HG03175 (cell line): ENCODE results near the gene PGGT1B.
A peak's percentile ranks its signal among the peaks of the same experiment; 100 is the strongest.
"Not testable (repeated sequence)": the region's sequence is repeated elsewhere in the genome, so short reads cannot be mapped to it uniquely, and the experiment has no call there.

Experiments
- ATAC-seq: cut with Tn5 transposase; IDR thresholded peaks from one replicate; pipeline ENCODE4 v1.9.1; 2021; ENCODE audit warnings: mild to moderate bottlenecking, moderate library complexity; ENCODE audit not compliant: unreplicated experiment

The PGGT1B gene

DNA sequence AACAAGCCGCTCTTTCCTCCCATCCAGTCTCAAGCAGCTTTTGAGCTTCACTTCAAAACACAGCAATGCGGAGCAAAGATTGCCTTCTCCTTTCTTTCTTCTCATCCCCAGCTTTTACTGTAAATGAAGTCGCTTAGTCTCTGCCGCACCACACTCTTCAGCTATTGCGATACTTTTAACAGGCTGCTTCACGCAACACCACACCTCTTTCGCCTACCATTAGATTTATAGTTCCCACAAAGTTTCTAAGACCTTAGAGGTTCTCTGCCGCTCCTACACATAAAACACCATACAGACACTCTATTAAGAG is 711 bp downstream of the PGGT1B start:
- peak; percentile 57 for ATAC-seq

DNA sequence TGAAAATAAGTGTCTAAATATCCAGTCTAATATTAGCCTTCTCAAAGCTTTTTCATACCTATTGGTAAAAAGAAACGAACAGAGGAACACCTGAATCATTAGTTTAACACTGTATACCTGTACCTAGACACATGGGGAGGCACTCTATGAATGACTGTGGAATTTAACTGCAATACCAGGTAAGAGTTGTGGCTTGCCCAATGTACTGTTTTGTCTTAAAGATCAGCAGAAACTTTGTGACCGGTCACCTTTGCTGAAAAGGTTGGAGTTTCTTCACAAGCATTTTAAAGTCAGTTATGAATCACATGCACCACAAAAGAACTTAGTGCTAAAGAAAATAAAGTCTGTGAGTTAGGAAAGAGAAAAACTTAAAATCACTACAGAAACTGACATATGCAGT is 2.4 kb downstream of the PGGT1B start:
- ATAC-seq, result no peak

DNA sequence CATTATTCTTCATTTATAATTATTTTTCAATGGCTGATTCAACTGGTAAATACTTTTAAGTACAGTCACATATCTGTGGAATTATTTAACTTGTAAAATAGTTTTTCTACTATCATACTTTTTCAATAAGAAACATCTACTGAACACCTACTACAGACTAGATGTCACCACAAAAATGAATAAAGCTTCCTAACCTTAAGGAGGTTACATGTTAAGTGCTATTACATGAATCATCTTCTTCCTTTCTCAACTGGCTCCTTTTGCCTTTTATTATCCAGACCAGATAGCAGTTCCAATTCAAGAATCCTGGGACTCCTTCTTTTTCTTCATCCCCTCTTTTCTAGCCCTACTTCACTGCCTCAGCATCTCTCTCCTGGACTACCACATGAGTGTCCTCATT is 4.7 kb downstream of the PGGT1B start:
- no peak for ATAC-seq

DNA sequence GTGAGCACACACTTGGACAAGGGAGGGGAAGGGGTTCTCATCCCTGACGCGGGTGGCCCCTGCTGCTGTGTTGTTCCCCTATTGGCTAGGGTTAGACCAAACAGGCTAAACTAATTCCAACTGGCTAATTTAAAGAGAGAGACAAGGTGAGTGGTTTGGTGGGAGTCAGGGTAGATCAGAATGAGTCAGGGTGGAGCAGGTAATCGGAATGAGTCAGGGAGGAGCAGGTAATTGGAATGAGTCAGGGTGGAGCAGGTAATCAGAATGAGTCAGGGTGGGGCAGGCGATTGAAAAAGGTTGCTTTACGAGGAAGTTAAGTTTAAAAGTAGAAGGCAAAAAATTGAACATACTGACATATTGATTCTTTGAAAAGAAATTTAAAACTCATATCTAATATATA is 13.3 kb downstream of the PGGT1B start:
- ATAC-seq, result not testable (repeated sequence)

DNA sequence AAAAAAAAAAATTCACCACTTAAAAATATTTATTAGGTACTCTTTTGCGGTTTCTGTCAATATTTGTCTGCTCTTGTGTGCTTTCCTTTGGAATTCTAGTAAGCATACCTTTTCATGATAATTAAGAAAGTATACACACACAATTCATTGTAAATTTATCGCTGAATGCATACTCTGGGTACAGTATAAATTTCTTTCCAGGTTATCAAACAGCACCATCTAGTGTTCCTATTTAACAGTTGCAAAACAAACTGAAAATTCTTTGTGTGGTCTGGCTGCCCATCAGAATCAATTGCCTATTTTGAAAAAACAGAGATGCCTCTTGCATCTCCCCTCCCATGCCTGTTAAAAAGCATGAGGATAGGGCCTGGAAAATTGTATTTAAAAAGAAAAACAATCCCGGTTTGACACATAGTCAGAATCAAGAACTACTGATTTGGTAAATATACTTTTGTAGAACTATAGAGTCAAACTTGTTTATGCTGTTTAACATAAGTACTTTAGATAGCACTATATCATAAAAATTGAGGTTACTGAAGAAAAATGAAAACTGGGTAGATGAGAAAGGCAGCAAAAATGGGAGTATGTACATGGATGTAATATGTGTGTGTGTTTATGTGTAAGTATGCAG is 16.2 kb downstream of the PGGT1B start:
- ATAC-seq, result peak; percentile 62

DNA sequence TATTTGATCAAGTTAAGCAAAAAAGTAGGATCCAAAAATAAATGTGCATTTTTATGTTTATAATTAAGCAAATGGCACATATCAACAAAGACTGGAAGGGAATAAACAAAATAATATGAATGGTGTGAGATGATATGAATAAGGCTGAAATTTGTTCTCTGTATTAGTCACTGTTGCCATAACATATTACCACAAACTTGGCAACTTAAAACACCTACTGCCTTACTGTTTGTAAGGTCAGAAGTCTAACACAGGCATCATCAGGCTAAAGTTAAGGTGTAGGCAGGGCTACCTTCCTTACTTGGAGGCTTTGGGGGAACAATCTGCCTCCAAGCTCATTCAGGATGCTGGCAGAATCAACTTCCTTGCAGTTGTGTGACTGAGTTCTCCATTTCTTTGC is 19.3 kb downstream of the PGGT1B start:
- ATAC-seq, result peak; percentile 86

DNA sequence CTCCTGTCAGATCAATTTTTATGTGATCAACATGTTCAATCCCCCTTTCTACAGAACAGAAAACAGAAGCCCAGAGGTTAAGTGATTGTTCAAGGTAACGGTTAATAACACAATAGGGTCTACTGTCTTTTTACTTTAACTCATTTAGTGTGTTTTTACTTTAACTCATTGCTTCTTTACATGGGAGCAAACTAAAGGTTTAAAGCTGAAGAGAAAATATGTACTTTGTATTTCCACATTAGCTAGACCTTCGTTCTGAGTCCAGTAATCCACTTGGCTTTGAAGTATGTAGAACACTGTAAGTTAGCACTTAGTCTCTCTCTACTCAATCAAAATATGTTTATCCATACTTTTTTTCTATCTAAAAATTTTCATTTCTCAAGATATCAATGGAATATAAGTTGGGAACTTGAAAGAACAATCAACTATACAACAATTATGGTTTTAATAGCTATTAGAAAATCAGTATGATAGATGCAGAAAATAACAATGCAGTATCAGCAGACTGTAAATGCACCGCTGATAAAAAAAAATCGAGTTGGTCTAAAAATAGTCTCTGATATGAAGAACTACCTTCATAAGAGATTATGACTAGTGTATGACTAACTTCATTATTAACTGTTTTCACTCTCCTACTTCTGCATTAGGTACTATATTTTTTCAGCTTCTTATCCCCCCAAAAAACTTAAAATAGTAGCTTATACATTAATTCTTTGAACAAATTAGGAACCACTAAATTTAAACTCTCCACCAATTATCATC is 20.6 kb downstream of the PGGT1B start:
- ATAC-seq, result no peak

DNA sequence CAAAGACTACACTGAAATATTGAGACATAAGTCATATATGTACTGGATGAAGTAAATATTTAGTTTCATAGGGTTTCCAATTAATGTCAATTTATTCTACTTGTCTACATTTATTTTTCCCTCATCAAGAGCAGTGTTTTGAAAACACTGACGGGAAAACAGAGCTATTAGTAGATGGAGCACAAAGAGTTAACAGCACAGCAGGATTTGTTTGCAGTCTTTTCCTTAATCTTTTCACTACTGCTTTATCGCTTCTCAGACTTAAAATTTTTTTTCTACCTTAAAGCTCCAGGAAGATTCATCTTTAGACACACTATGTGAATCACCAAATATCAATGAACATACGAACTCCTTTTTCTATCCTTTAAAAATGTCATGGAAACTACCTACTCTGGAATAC is 25.6 kb downstream of the PGGT1B start:
- ATAC-seq, result no peak

DNA sequence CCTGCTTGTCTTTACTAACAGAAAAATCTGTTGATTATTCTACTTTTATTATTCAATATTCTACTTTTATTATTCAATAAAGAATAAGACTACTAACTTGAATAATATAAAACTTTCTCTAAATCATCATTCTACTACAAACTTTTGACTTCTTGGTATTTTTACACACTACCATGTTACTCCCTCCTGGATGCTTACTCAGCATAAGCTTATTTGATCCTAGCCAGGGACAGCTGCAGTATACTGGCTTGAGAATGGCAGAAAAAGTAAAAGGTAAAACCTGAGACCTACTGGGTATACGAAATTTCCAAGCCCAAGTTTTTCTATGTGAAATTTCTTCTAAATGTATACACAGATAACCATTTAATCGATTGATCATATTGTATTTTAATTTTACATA is 26.1 kb downstream of the PGGT1B start:
- no peak for ATAC-seq

DNA sequence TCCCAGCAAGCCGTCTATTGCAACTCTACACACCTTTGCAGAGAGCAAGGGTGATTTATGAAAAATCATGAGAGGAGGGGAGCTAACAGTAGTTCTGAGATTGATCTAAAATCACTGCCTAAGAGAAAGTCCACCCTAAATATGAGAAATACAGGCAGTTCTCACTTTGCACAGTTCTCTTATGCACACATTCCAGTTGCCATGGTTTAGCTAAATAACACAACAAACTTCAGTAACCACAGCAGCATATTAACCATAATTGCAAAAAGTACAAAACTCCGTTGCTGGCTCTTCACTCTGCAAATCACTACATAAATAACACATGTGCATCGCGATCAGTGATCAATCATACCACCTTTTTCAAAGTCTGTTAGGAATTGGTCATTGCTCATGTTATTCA is 31.1 kb downstream of the PGGT1B start:
- ATAC-seq, result no peak

DNA sequence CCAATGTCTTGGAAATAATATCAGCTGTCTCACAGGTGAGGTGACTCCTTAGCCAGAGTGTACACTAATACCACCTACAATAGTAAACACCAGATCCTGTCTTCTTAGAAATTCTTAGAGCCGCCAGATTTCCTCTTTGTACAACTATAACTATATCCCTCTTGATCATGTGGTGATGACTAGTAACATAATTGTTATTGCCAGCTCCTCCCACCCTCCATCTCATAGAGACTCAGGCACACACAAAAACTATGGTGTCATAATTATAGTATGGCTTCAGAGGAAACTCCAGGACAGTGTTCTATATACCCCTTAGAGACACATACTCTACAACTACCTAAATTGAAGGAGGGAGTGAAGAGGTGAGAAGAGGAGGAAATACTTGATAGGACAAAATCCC is 33.1 kb downstream of the PGGT1B start:
- ATAC-seq, result no peak

DNA sequence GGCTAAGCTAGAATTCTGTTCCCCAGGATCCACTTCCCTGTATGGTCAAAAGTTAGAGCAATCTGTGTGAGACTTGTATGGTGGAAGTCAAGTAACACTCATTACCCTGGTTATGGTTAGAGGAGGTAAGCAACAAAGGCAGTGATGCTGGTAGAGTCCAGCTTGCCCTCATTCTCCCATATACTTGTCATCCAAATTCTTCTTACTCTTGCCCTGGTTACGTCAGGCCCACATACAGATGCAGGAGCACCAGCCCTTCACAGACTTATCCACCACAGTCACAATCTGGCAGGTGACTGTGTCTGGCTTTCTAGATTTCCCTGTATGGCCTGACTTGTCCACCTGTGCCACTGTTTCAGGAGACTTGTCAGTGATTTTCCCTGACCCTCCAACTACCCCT is 35.4 kb downstream of the PGGT1B start:
- no peak for ATAC-seq

DNA sequence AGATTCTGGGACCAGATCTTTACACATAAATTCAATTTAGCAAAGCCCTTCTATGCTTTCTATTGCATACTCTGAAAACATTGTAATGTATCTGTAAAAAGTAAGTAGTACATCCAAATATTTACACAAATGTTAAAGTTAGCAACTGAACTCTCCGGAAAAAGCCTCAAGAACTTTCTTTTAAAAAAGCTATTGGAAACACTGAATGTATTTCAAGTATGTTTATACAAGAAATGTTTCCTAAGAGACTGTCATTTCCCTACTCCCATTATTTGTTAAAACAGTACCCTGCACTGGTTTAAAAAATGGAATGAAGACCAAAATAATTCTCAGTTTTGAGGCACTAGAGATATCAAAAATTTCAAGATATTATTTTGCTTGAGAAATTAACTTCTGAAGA is 48.1 kb downstream of the PGGT1B start:
- ATAC-seq, result no peak

DNA sequence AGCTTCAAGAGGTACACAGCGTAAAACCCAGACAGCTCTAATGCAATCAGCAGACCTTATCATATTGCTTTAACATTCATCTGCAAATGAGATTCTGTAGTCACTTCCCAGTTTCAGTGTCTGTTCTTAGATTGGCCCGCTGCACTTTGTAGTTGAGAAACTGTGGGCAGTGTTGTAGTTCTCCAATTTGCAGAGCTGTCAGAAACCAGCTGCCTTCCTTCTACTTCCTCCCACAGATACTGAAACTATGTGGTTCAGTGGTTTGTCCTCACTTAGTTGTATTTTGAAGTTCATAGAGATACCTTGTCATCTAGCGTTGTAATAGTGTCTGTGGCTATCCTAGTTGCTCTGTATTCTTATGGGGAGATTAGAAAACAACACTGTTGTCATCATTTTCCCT is 53.4 kb downstream of the PGGT1B start:
- ATAC-seq, result peak; percentile 100

DNA sequence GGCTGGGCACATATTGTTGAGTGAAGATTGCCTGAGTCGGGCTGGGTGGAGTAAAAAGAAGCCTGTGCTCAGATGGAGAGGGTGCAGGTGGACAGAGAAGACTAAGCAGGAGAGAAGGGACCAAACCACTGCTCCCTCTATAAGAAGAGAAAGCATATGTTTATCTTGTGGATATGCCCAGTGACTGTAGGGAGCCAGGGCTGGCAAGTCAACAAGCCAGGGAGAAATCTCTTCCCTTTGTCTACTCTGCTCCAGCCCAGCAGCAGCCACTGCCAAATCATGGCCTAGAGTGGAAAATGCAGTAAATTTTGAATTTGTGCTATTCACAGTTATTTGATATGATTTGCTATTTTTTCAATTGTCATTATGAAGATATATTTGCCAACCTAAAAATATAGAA is 59.7 kb downstream of the PGGT1B start:
- ATAC-seq, result no peak

DNA sequence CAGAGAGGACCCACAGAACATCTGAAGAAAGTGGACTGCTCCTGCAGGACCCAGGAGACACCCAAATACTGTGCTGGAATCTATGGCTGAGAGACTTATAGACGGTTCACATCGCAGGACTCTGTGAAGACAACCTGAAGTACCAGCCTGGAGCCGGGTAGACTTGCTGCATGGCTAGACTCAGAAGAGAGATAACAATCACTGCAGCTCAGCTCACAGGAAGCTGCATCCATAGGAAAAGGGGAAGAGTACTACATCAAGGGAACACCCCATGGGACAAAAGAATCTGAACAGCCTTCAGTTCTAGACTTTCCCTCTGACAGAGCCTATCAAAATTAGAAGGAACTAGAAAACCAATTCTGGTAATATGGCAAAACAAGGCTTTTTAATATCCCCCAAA is 66.5 kb downstream of the PGGT1B start:
- no peak for ATAC-seq

DNA sequence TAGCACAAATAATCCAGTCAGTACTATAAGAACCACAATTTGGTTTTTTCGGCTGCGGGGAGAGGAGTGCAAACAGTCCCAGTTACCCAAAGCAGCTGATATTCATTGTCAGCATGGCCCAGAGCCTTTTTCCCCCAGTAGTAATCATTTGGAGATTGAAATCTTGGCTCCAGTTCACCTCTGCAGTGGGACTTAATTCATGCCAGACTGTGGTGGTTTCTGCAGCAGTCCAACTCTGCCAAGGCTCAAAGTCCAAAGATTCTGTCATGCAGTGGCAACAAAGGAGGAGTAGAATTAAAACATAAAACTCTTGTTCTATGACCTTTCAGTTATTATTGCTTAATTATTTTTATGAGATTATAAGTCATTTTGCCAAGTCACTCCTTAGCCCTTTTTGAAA is 68.0 kb downstream of the PGGT1B start:
- no peak for ATAC-seq

DNA sequence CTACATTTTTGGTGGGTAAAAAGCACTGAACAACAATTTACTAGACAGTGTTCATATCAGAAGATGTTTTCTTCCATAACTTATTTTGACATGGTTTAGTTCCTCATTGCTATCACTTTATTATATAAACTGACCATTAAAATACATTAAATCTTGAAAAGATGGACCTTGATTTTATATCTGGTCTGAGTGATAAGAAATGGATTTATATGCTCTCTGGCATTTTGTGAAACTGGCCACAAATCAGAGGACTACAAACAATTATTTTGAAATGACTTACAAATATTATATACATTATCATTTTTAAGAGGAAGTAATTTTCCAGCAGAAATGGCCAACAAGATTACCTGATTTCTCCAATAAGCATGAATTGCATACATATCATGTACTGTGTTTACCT is 69.4 kb downstream of the PGGT1B start:
- no peak for ATAC-seq

DNA sequence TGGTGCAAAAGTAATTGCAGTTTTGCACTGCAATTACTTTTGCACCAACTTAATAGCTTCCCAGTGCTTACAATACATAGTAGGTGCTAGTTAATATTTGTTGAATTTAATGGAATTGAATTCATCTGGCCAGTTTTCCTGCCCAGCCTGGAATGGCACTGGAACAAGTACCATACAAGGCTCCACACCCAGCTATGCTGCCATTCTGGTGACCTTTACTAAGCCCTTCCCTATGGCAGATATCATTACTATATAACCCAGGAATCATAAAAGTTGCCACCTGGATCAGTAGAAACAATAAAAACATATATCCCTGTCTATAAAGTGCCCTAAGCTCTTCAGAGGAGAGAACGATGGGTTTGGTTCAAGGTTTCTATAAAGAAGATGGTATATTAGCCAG is 70.6 kb downstream of the PGGT1B start:
- ATAC-seq, result no peak

DNA sequence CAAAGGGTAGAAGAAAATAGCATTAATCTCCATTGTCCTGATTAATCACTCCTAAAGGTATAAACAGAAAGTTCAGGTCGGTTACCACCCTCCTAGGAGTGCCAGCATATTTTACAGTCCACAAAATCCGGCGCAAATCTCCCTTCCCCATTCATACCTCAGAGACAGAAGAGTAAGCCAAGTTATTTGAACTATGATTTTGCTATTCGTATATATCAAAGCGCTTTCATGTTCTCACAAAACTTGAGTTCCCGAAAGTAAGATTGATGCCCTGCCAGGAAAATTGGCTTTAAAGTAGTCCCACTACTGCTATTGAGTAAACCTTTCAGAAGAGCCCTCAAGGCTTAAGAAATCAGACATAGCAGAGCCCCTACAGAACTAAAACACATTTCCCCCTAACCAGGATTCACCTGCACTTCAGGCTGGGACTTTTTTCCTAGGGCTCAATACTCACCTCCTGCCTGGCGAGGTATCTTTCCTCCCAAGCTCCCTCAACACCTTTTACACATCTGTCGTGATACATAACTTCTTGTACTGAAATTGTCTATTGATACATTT is 71.1 kb downstream of the PGGT1B start:
- no peak for ATAC-seq

DNA sequence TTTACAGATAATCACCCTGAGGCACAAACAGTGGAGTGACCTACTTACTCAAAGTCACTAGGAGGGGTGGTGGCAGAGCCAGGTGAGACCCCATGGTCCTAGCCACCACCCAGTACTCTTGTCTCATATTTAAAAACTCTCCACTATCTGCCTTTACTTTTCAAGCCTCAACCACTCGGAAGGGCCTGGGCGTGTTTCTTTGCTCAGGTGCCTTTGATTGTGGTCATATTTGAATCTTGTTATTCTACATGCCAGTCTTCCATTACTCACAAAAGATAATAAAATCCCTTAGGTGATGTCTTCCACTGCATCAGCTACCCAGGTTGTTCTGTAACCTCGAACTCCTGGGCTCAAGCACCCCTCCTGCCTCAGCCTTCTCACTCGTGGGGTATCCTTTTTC is 72.3 kb downstream of the PGGT1B start:
- no peak for ATAC-seq

DNA sequence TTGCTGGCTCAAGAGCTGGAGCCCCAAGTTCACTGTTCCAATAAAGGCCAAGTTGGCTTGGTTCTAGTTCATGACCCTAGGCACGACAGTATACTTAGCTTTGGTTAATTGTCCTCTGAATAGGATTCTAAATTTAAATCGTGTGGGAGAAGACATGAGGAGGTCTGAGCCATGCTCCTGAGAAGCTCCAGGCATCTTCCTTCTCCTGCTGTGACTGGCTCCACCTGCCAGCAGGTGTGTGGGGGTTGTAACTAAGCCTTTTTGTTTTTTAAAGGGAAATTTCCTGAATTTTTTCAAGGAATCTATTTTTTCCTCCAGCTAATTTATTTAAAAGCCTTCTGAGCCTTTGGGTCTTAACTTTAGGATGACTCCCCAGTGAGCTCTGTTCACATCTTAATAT is 72.8 kb downstream of the PGGT1B start:
- ATAC-seq, result no peak

DNA sequence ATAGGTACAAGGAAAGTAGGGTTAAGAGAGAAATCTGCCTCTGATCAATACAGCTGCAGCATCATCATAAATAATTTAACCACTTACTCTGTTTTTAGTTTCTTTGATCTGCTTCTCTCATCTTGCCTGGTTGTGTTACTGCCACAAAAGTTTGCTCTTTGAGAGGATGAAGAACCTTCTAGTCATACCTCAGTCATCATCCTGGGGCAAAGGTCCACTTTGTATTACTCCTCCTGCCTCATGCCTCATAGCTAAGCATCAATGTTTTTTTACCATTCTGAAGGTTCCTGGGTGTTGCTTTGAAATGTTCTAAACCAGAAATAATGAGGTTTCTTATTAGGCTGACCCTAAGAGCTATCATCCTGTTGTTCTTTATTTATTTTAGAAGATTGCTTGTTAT is 75.9 kb downstream of the PGGT1B start:
- ATAC-seq, result no peak
